Muscle of leg (tissue), 11 donors: ENCODE results near the gene APP. TPM values are rescaled to one million over a fixed set of nuclear protein-coding genes. Genes with fewer than 3 reads are reported as not detected.

Experiments
- DNase-seq: peaks from one replicate; pipeline ENCODE4 v3.0.0; 2013
- H3K27ac ChIP-seq: one replicate; pipeline ENCODE4 v1.5.1; 2013; ENCODE audit warnings: mild to moderate bottlenecking, low read length, control low read depth
- H3K27me3 ChIP-seq: one replicate; pipeline ENCODE4 v1.6.1; 2013; ENCODE audit warnings: low read length; ENCODE audit not compliant: control insufficient read depth, insufficient read depth
- H3K36me3 ChIP-seq: one replicate; pipeline ENCODE4 v1.6.1; 2013; ENCODE audit warnings: low read length; ENCODE audit not compliant: control insufficient read depth, insufficient read depth
- H3K4me1 ChIP-seq: one replicate; pipeline ENCODE4 v1.6.1; 2013; ENCODE audit warnings: low read length; ENCODE audit not compliant: control insufficient read depth, insufficient read depth
- H3K4me3 ChIP-seq: one replicate; pipeline ENCODE4 v1.5.1; 2013; ENCODE audit warnings: low read length, control low read depth
- H3K9me3 ChIP-seq: replicated peaks from 2 replicates; pipeline ENCODE4 v1.6.1; 2013; ENCODE audit warnings: low read depth, low read length; ENCODE audit not compliant: control insufficient read depth
- WGBS: methylation state at CpG from one replicate; pipeline ENCODE4 v1.1.5; 2013; ENCODE audit warnings: missing lambda C conversion rate; ENCODE audit not compliant: insufficient coverage; 5-methylcytosine and 5-hydroxymethylcytosine counted together
- polyA plus RNA-seq, 8 donors: library from polyadenylated mRNA; unstranded; fragments of 120-200 nt; gene quantifications; one replicate each; pipeline versions ENCODE4 v1.2.1 to v1.2.3, GENCODE V29; 2013; ENCODE audit warnings: inconsistent platforms in 1 of 8, low replicate concordance in 1 of 8; ENCODE audit not compliant: insufficient read length in 8 of 8, insufficient read depth in 1 of 8
- total RNA-seq: library from RNA; stranded (reverse); fragments of 120-200 nt; gene quantifications from one replicate; pipeline ENCODE4 v1.2.4, GENCODE V29; 2013

The APP gene
- total and polyA plus RNA-seq, 9 donors = 154 to 476 (median 322) TPM

GRCh38 chr21:25977068-25977611, 193.4 kb downstream of the APP start:
- H3K9me3 ChIP-seq = peaks cover 5% of the 10 kb centered on the region
- no peaks in the 10 kb centered on the region for H3K27me3 ChIP-seq
- no peak overlapping the region for H3K27ac ChIP-seq
- H3K4me3 ChIP-seq = no peak overlapping the region
- H3K4me1 ChIP-seq = no peaks in the 10 kb centered on the region
- H3K36me3 ChIP-seq = peaks cover 18% of the 10 kb centered on the region
- no peak for DNase-seq

- Histone ChIP-seq H3K36me3 (peaks cover 25% of the 10 kb centered on the region), H3K27ac (peak overlapping the region; percentile 20), H3K4me1 (no peaks in the 10 kb centered on the region), H3K27me3 (no peaks in the 10 kb centered on the region), H3K4me3 (no peak overlapping the region), H3K9me3 (peaks cover 7% of the 10 kb centered on the region)
- peak; percentile 64 for DNase-seq
- 61% methylated on average over 7 of the region's 8 CpGs for WGBS
These were observed 195.6 kb downstream of the APP start for GRCh38 chr21:25974964-25975363.

- WGBS = 100% methylated on average over 2 of the region's 15 CpGs
- DNase-seq = no peak
- Histone ChIP-seq H3K9me3 (peaks cover 7% of the 10 kb centered on the region), H3K36me3 (peaks cover 30% of the 10 kb centered on the region), H3K4me3 (no peak overlapping the region), H3K27ac (no peak overlapping the region), H3K4me1 (no peaks in the 10 kb centered on the region), H3K27me3 (no peaks in the 10 kb centered on the region)
These were observed 200.2 kb downstream of the APP start for GRCh38 chr21:25970254-25970930.

- whole genome bisulfite sequencing = no CpG with 5 or more reads among the region's 4 CpGs
- H3K4me3 ChIP-seq = no peak overlapping the region
- H3K27ac ChIP-seq = peak overlapping the region; percentile 31
- peaks cover 7% of the 10 kb centered on the region for H3K9me3 ChIP-seq
- DNase-seq = no peak
- H3K36me3 ChIP-seq = peaks cover 17% of the 10 kb centered on the region
- no peaks in the 10 kb centered on the region for H3K4me1 ChIP-seq
- no peaks in the 10 kb centered on the region for H3K27me3 ChIP-seq
These were observed 202.6 kb downstream of the APP start for GRCh38 chr21:25967901-25968438.

GRCh38 chr21:25967181-25967900, 203.2 kb downstream of the APP start:
- peaks cover 14% of the 10 kb centered on the region for H3K36me3 ChIP-seq
- WGBS = 50% methylated on average over 2 of the region's 4 CpGs

GRCh38 chr21:25965951-25966707, 204.4 kb downstream of the APP start:
- Histone ChIP-seq H3K27me3 (no peaks in the 10 kb centered on the region), H3K36me3 (peaks cover 9% of the 10 kb centered on the region), H3K4me1 (peaks cover under 1% of the 10 kb centered on the region), H3K27ac (no peak overlapping the region), H3K4me3 (no peak overlapping the region), H3K9me3 (no peaks in the 10 kb centered on the region)
- no peak for DNase-seq
- no CpG with 5 or more reads among the region's 3 CpGs for WGBS

More at GRCh38 chr21:25967181-25967900, 203.2 kb downstream of the APP start:
- peak; percentile 63 for DNase-seq
- Histone ChIP-seq H3K4me1 (no peaks in the 10 kb centered on the region), H3K27me3 (no peaks in the 10 kb centered on the region), H3K27ac (peak overlapping the region; percentile 32), H3K9me3 (peaks cover 2% of the 10 kb centered on the region), H3K4me3 (no peak overlapping the region)

GRCh38 chr21:25964926-25965325, 205.6 kb downstream of the APP start:
- H3K4me1 ChIP-seq = peaks cover 7% of the 10 kb centered on the region
- 100% methylated on average over 5 of the region's 5 CpGs for WGBS
- no peaks in the 10 kb centered on the region for H3K9me3 ChIP-seq
- no peak overlapping the region for H3K4me3 ChIP-seq
- H3K27ac ChIP-seq = no peak overlapping the region
- no peaks in the 10 kb centered on the region for H3K27me3 ChIP-seq
- no peak for DNase-seq
- H3K36me3 ChIP-seq = peaks cover 5% of the 10 kb centered on the region

- DNase-seq = peak; percentile 61
- Histone ChIP-seq H3K4me3 (no peak overlapping the region), H3K27me3 (no peaks in the 10 kb centered on the region), H3K36me3 (peaks cover 2% of the 10 kb centered on the region), H3K27ac (no peak overlapping the region), H3K4me1 (peaks cover 7% of the 10 kb centered on the region), H3K9me3 (no peaks in the 10 kb centered on the region)
- 81% methylated on average over 4 of the region's 5 CpGs for WGBS
These were observed 206.6 kb downstream of the APP start for GRCh38 chr21:25964015-25964414.

GRCh38 chr21:25963181-25963580, 207.4 kb downstream of the APP start:
- Histone ChIP-seq H3K4me3 (no peak overlapping the region), H3K36me3 (peaks cover 2% of the 10 kb centered on the region), H3K27me3 (no peaks in the 10 kb centered on the region), H3K9me3 (no peaks in the 10 kb centered on the region), H3K27ac (no peak overlapping the region), H3K4me1 (peaks cover 7% of the 10 kb centered on the region)
- WGBS = 68% methylated on average over 3 of the region's 5 CpGs
- no peak for DNase-seq

GRCh38 chr21:25961042-25961441, 209.5 kb downstream of the APP start:
- peaks cover 6% of the 10 kb centered on the region for H3K36me3 ChIP-seq
- 46% methylated on average over 3 of the region's 3 CpGs for WGBS
- H3K4me3 ChIP-seq = no peak overlapping the region
- no peak for DNase-seq
- no peak overlapping the region for H3K27ac ChIP-seq
- no peaks in the 10 kb centered on the region for H3K9me3 ChIP-seq
- H3K27me3 ChIP-seq = no peaks in the 10 kb centered on the region
- H3K4me1 ChIP-seq = peaks cover 7% of the 10 kb centered on the region
